HCT116 (cell line): ENCODE results near the gene UXS1. TPM values are rescaled to one million over a fixed set of nuclear protein-coding genes. Genes with fewer than 3 reads are reported as not detected.

Experiments
- ATAC-seq: fragments of 200-7000 bp; cut with Tn5 transposase; 2 replicates; pipeline ENCODE4 v1.9.1; 2020; ENCODE audit warnings: mild to moderate bottlenecking, moderate library complexity
- BruUV-seq: library from RNA; stranded (reverse); fragments of 400-500 nt; replicated peaks from 2 replicates; lab custom pipeline; 2021; lab: Mats Ljungman, UMichigan
- CTCF ChIA-PET: fragments of 300-600 bp; sonication (Branson Sonifier 250); formaldehyde crosslinking; loops from one replicate; lab custom pipeline; 2021; ENCODE audit warnings: antibody characterized with exemption; lab: Charles Lee
- POLR2A ChIA-PET: fragments of 300-600, 350-600 bp; sonication (Branson Sonifier 250); formaldehyde crosslinking; loops from one replicate; lab custom pipeline; 2021; ENCODE audit warnings: antibody characterized with exemption; lab: Charles Lee
- RAD21 ChIA-PET, 2 experiments: fragments of 300-600 bp; sonication (Branson Sonifier 250); formaldehyde crosslinking; loops; one replicate each; lab custom pipeline; 2023; ENCODE audit warnings: low total read pairs in 2 of 2; ENCODE audit not compliant: uncharacterized antibody in 2 of 2, unreplicated experiment in 2 of 2, low non-redundant PET in 1 of 2; lab: Charles Lee
- DNase-seq: peaks from one replicate; pipeline ENCODE4 v3.0.0-alpha.2; 2010; ENCODE audit warnings: low read depth, low spot score
- H2AFZ ChIP-seq: fragments of 200-600 bp; shearing (Covaris generic), sonication (generic); 2 replicates; pipeline ENCODE4 v1.6.1; 2017; ENCODE audit warnings: low read depth, mixed run types, mixed read lengths, antibody characterized with exemption, low read length; ENCODE audit not compliant: poor library complexity, severe bottlenecking
- H3K27ac ChIP-seq: 2 replicates; pipeline ENCODE4 v1.5.1; 2012; ENCODE audit warnings: low read depth, low read length
- H3K27me3 ChIP-seq: fragments of 200-600 bp; sonication (generic); 2 replicates; pipeline ENCODE4 v1.6.1; 2016; ENCODE audit warnings: mixed run types, low read length, mixed read lengths; ENCODE audit not compliant: insufficient read depth
- H3K36me3 ChIP-seq, 2 experiments: fragments of 200-500 bp in 1 of 2; fragments of 200-600 bp in 1 of 2; sonication (Bioruptor generic) in 1 of 2; sonication (generic) in 1 of 2; 2 replicates each; pipeline versions ENCODE4 v1.5.1 to v1.6.1; 2014 to 2016; ENCODE audit warnings: low read length in 2 of 2, inconsistent platforms in 1 of 2, mixed read lengths in 1 of 2, mixed run types in 1 of 2; ENCODE audit not compliant: insufficient read depth in 2 of 2, control insufficient read depth in 1 of 2
- H3K4me1 ChIP-seq, 2 experiments: fragments of 200-600 bp in 1 of 2; sonication (generic) in 1 of 2; 2 replicates each; pipeline versions ENCODE4 v1.5.1 to v1.6.1; 2012 to 2017; ENCODE audit warnings: low read length in 2 of 2, inconsistent platforms in 1 of 2, mild to moderate bottlenecking in 1 of 2, mixed read lengths in 1 of 2, mixed run types in 1 of 2, moderate library complexity in 1 of 2; ENCODE audit not compliant: insufficient read depth in 2 of 2, control insufficient read depth in 1 of 2
- H3K4me2 ChIP-seq: fragments of 200-600 bp; sonication (generic); 2 replicates; pipeline ENCODE4 v1.6.1; 2017; ENCODE audit warnings: mixed run types, low read length, mixed read lengths
- H3K4me3 ChIP-seq, 2 experiments: fragments of 200-600 bp in 1 of 2; sonication (generic) in 1 of 2; replicated peaks in 1 of 2; 2 replicates each; pipeline ENCODE4 v1.5.1; 2011 to 2016; ENCODE audit warnings: low read length in 2 of 2, control low read depth in 1 of 2, low read depth in 1 of 2, mild to moderate bottlenecking in 1 of 2, mixed read lengths in 1 of 2, mixed run types in 1 of 2
- H3K79me2 ChIP-seq: fragments of 200-600 bp; sonication (generic); 2 replicates; pipeline ENCODE4 v1.6.1; 2017; ENCODE audit warnings: mild to moderate bottlenecking, mixed run types, low read length, moderate library complexity, mixed read lengths; ENCODE audit not compliant: insufficient read depth
- H3K9ac ChIP-seq: fragments of 200-600 bp; sonication (generic); 2 replicates; pipeline ENCODE4 v1.6.1; 2016; ENCODE audit warnings: low read length, mixed read lengths
- H3K9me2 ChIP-seq: fragments of 200-600 bp; sonication (generic), shearing (Covaris generic); 2 replicates; pipeline ENCODE4 v1.6.1; 2017; ENCODE audit warnings: mixed run types, mild to moderate bottlenecking, moderate library complexity; ENCODE audit not compliant: insufficient read depth
- H3K9me3 ChIP-seq, 2 experiments: fragments of 200-500 bp in 1 of 2; fragments of 200-600 bp in 1 of 2; sonication (Bioruptor generic) in 1 of 2; sonication (generic) in 1 of 2; 2 replicates each; pipeline ENCODE4 v1.6.1; 2014 to 2017; ENCODE audit warnings: low read length in 2 of 2, mixed read lengths in 2 of 2, inconsistent platforms in 1 of 2, low read depth in 1 of 2, mild to moderate bottlenecking in 1 of 2, mixed run types in 1 of 2, moderate library complexity in 1 of 2; ENCODE audit not compliant: control insufficient read depth in 1 of 2, insufficient read depth in 1 of 2
- H4K20me1 ChIP-seq: fragments of 200-600 bp; sonication (generic), shearing (Covaris generic); 2 replicates; pipeline ENCODE4 v1.6.1; 2017; ENCODE audit warnings: mixed run types, mild to moderate bottlenecking, moderate library complexity; ENCODE audit not compliant: insufficient read depth
- CBX3 ChIP-seq: IDR thresholded peaks from 2 replicates; pipeline ENCODE4 v1.6.1; 2012; ENCODE audit warnings: low read depth
- CEBPB ChIP-seq: IDR thresholded peaks from 2 replicates; pipeline ENCODE4 v1.6.1; 2012; ENCODE audit warnings: low read depth
- EGR1 ChIP-seq: IDR thresholded peaks from 2 replicates; pipeline ENCODE4 v1.6.1; 2012; ENCODE audit warnings: low read depth
- ELF1 ChIP-seq: IDR thresholded peaks from 2 replicates; pipeline ENCODE4 v1.6.1; 2012; ENCODE audit warnings: low read depth, borderline replicate concordance
- EZH2 ChIP-seq: fragments of 200-600 bp; sonication (generic); IDR thresholded peaks from 2 replicates; pipeline ENCODE4 v1.6.1; 2017; ENCODE audit warnings: antibody characterized with exemption, mixed run types
- EZH2phosphoT487 ChIP-seq: fragments of 200-600 bp; IDR thresholded peaks from 2 replicates; pipeline ENCODE4 v1.6.1; 2018; ENCODE audit warnings: antibody characterized with exemption, borderline replicate concordance
- FOSL1 ChIP-seq: IDR thresholded peaks from 2 replicates; pipeline ENCODE4 v1.6.1; 2012; ENCODE audit warnings: low read depth
- JUND ChIP-seq: IDR thresholded peaks from 2 replicates; pipeline ENCODE4 v1.6.1; 2012
- POLR2A ChIP-seq: IDR thresholded peaks from 2 replicates; pipeline ENCODE4 v1.7.0; 2011; ENCODE audit warnings: borderline replicate concordance; ENCODE audit not compliant: insufficient read depth, insufficient read length; ENCODE audit errors: extremely low read depth
- POLR2AphosphoS5 ChIP-seq: IDR thresholded peaks from 2 replicates; pipeline ENCODE4 v1.6.1; 2011; ENCODE audit warnings: mild to moderate bottlenecking, low read depth, low read length, moderate library complexity
- RAD21 ChIP-seq: IDR thresholded peaks from 2 replicates; pipeline ENCODE4 v1.6.1; 2012; ENCODE audit warnings: low read depth, mild to moderate bottlenecking
- SIN3A ChIP-seq: IDR thresholded peaks from 2 replicates; pipeline ENCODE4 v1.6.1; 2012; ENCODE audit warnings: low read depth
- TCF7L2 ChIP-seq: IDR thresholded peaks from 2 replicates; pipeline ENCODE4 v1.7.0; 2011; ENCODE audit warnings: borderline replicate concordance, inconsistent platforms; ENCODE audit not compliant: insufficient read depth, insufficient read length; ENCODE audit errors: extremely low read depth
- ZBTB33 ChIP-seq: IDR thresholded peaks from 2 replicates; pipeline ENCODE4 v1.6.1; 2011; ENCODE audit warnings: mild to moderate bottlenecking, low read length, moderate library complexity; ENCODE audit not compliant: insufficient replicate concordance; ENCODE audit errors: extremely low read depth
- intact Hi-C: fragments of 100-400 bp; cut with micrococcal nuclease; formaldehyde crosslinking; loops from 2 replicates; pipeline ENCODE4 v1.10.0; 2022
- total RNA-seq: library from RNA; stranded (reverse); gene quantifications from one replicate; pipeline ENCODE4 v1.2.1, GENCODE V29; 2021; ENCODE audit not compliant: unreplicated experiment

The UXS1 gene
- total RNA-seq, 1 experiment from 2014 or later = 45.7 TPM

- peaks cover 8 to 15% of the 10 kb centered on the region in 2 experiments for H3K4me1 ChIP-seq
- no TSS peak for BruUV-seq
- TF ChIP-seq RAD21 (no peak), EZH2phosphoT487 (no peak), ZBTB33 (no peak), ELF1 (no peak), CBX3 (no peak), CEBPB (no peak), TCF7L2 (no peak), EZH2 (no peak), SIN3A (no peak), FOSL1 (no peak), EGR1 (no peak), POLR2A (no peak), POLR2AphosphoS5 (no peak), JUND (no peak)
Observed at GRCh38 chr2:106126705-106127281, 67.3 kb downstream of the UXS1 start.

More at GRCh38 chr2:106126705-106127281, 67.3 kb downstream of the UXS1 start:
- no peaks in the 10 kb centered on the region for H3K9me3 ChIP-seq
- no peak overlapping the region for H2AFZ ChIP-seq
- peaks cover 0 to 7% of the 10 kb centered on the region in 2 experiments; a peak in 1 of 4 replicates for H3K36me3 ChIP-seq
- ATAC-seq (no peak), DNase-seq (no peak)
- intact Hi-C loops = no loop called here
- CTCF ChIA-PET = no interaction called here
- POLR2A ChIA-PET = no interaction called here
- H3K9ac ChIP-seq = no peak overlapping the region
- no peaks in the 10 kb centered on the region for H4K20me1 ChIP-seq
- RAD21 ChIA-PET = no interaction called here
- H3K27ac ChIP-seq = no peak overlapping the region
- H3K4me2 ChIP-seq = no peak overlapping the region
- no peak overlapping the region for H3K4me3 ChIP-seq
- H3K79me2 ChIP-seq = peaks cover 9% of the 10 kb centered on the region; the same call in 1 of the 2 replicates
- H3K9me2 ChIP-seq = no peaks in the 10 kb centered on the region
- H3K27me3 ChIP-seq = no peaks in the 10 kb centered on the region
